Right lobe of liver (tissue), 6 donors: Measurements from ENCODE around the gene SNX30. TPM values are rescaled to one million over a fixed set of nuclear protein-coding genes. Genes with fewer than 3 reads are reported as not detected.

Experiments used
- ATAC-seq, 4 donors: fragments of 200-7000 bp; cut with Tn5 transposase; one replicate each; pipeline ENCODE4 v1.9.1; 2020; ENCODE audit warnings: mild to moderate bottlenecking in 4 of 4, moderate library complexity in 4 of 4
- DNase-seq, 3 donors: peaks; one replicate each; pipeline ENCODE4 v3.0.0-alpha.2; 2020
- H3K27ac ChIP-seq, 3 donors: fragments of 200-600 bp; one replicate each; pipeline ENCODE4 v1.8.0; 2022
- H3K27me3 ChIP-seq, 2 donors: fragments of 200-600 bp; one replicate each; pipeline ENCODE4 v1.8.0; 2022
- H3K36me3 ChIP-seq, 4 donors: fragments of 200-600 bp; sonication (generic) in 1 of 4; one replicate each; pipeline versions ENCODE4 v1.5.1 to v1.8.0; 2017 to 2022; ENCODE audit warnings: control low read depth in 1 of 4
- H3K4me1 ChIP-seq, 4 donors: fragments of 200-600 bp; sonication (generic) in 1 of 4; one replicate each; pipeline versions ENCODE4 v1.5.1 to v1.8.0; 2017 to 2022; ENCODE audit warnings: control low read depth in 1 of 4
- H3K4me3 ChIP-seq, 3 donors: fragments of 200-600 bp; one replicate each; pipeline ENCODE4 v1.8.0; 2022
- H3K9me3 ChIP-seq, 4 donors: fragments of 200-600 bp; sonication (generic) in 1 of 4; one replicate each; pipeline versions ENCODE4 v1.5.1 to v1.8.0; 2017 to 2022; ENCODE audit warnings: control low read depth in 1 of 4
- POLR2A ChIP-seq: fragments of 450-650 bp; IDR thresholded peaks from one replicate; pipeline ENCODE4 v1.6.1; 2017; ENCODE audit warnings: antibody characterized with exemption, mild to moderate bottlenecking
- WGBS: methylation state at CpG from one replicate; pipeline ENCODE4 v1.1.6; 2018; ENCODE audit warnings: low coverage, low lambda C conversion rate; ENCODE audit not compliant: insufficient coverage; ENCODE audit errors: missing lambda C conversion rate; 5-methylcytosine and 5-hydroxymethylcytosine counted together
- intact Hi-C, 2 donors: fragments of 100-400 bp; cut with DNase I; formaldehyde crosslinking; loops; one replicate each; pipeline versions ENCODE4 v1.11.2 to v1.14.1; 2022
- total RNA-seq, 6 experiments: library from RNA; depleted of rRNA in 2 of 6; stranded (reverse); fragments of >200 nt in 2 of 6; fragmentation: NEBNext Ultra II Directional in 3 of 6; extraction: Animal tissue kit (Norgen Biotek cat#: 25700) in 3 of 6; gene quantifications; one replicate each; pipeline versions ENCODE4 v1.1.0 to v1.2.4, GENCODE V29; 2016 to 2023
- TF ChIP-seq, protein P1 (sequence below), 4 donors: fragments of 200-600 bp in 3 of 4; fragments of 450-650 bp in 1 of 4; IDR thresholded peaks; one replicate each; pipeline versions ENCODE4 v1.5.1 to v1.8.0; 2016 to 2022; ENCODE audit warnings: antibody characterized with exemption in 4 of 4, mild to moderate bottlenecking in 2 of 4
- donor health status: DM: no; HTN: yes; CAD: no.
- donor health status: DM: no; HTN: no; CAD: no.
- donor health status: DM: no; HTN: no; CAD: no.
- donor health status: DM: no; HTN: yes; CAD: no.
- donor health status: DM: no; HTN: yes; CAD: no.

Gene SNX30
- total RNA-seq, 6 experiments from 2014 or later = 5.2 to 9.0 (median 7.5) TPM

DNA sequence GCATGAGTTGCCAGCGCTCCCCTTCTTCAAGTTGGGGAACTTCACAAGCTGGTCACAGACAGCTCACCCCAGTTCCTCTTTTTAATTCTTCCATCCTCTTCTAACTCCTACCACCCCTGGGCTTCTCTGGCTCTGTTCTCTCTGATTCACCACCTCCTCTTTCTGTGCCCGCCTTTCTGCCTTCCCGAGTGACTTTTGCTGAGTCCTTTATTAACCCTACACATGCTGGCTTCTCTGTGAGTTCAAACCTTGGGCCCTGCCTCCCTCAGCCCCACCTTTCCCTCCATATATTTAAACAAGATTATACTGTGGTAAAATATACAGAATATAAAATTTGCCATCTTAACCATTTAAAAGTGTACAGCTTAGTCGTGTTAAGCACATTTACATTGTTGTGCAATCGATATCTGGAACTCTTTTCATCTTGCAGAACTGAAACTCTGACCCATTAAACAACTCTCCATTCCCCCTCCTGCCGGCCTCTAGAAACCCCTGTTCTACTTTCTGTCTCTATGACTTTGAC is 108.1 kb downstream of the SNX30 start:
- Histone ChIP-seq H3K27me3 (no peaks in the 10 kb centered on the region), H3K4me3 (no peak overlapping the region), H3K27ac (no peak overlapping the region), H3K9me3 (no peaks in the 10 kb centered on the region), H3K36me3 (no peaks in the 10 kb centered on the region), H3K4me1 (peaks cover 0 to 11% (median 0%) of the 10 kb centered on the region in 4 donors)
- TF ChIP-seq POLR2A = no peak
- TF ChIP-seq, protein P1, sequence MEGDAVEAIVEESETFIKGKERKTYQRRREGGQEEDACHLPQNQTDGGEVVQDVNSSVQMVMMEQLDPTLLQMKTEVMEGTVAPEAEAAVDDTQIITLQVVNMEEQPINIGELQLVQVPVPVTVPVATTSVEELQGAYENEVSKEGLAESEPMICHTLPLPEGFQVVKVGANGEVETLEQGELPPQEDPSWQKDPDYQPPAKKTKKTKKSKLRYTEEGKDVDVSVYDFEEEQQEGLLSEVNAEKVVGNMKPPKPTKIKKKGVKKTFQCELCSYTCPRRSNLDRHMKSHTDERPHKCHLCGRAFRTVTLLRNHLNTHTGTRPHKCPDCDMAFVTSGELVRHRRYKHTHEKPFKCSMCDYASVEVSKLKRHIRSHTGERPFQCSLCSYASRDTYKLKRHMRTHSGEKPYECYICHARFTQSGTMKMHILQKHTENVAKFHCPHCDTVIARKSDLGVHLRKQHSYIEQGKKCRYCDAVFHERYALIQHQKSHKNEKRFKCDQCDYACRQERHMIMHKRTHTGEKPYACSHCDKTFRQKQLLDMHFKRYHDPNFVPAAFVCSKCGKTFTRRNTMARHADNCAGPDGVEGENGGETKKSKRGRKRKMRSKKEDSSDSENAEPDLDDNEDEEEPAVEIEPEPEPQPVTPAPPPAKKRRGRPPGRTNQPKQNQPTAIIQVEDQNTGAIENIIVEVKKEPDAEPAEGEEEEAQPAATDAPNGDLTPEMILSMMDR (IDR thresholded peaks at IDR 0.05) = no peak
- WGBS = 27% methylated on average over 6 of the region's 6 CpGs
- intact Hi-C loops = no loop called here
- ATAC-seq = peak in 3 of 4 donors; percentile 30 to 54 (median 44)
- no peak for DNase-seq

DNA sequence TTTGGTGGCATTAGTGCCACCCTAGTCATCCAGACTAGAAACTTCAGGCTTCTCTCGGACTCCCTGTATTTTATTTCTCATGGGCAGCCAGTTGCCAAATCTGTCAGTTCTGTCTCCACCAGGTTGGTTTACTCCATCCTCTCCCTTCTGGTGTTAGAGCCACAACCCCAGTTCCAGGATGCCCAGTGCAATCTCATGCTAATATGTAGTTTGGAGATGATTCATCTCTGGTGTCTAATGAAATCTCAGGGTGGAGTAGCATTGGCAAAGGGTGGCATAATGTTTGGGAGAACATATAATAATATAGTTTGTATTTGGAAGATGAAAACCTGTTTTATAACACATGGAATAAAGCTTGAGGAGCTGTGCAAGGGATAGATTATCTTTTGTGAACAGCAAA is 109.9 kb downstream of the SNX30 start:
- DNase-seq = no peak
- Histone ChIP-seq H3K27ac (no peak overlapping the region), H3K4me3 (no peak overlapping the region), H3K9me3 (no peaks in the 10 kb centered on the region), H3K36me3 (no peaks in the 10 kb centered on the region), H3K4me1 (peaks cover 0 to 11% (median 0%) of the 10 kb centered on the region in 4 donors), H3K27me3 (no peaks in the 10 kb centered on the region)
- 63% methylated on average over 1 of the region's 1 CpG for WGBS
- no peak for ATAC-seq
- intact Hi-C loops = no loop called here
- TF ChIP-seq, protein P1 (IDR thresholded peaks at IDR 0.05) = no peak
- no peak for TF ChIP-seq POLR2A

DNA sequence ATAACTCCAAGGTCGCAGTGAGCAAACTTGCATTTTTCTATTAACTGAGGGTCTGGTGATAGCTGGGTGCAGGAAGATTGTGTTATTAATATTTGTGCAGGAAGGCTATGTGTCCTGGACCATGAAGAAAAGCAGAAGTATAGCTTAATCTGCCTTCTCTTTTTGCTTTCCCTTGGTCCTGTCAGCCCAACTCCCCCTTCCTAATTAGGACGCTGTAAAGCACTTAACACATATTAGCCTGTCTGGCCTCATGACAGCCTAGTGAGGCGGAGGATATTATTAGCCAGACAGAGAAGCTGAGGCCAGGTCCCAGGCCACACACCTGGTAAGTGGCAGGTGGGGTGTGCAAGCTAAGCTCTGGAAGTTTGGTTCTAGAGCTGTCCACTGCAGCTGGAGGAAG is 110.6 kb downstream of the SNX30 start:
- TF ChIP-seq POLR2A = no peak
- TF ChIP-seq, protein P1 (IDR thresholded peaks at IDR 0.05) = no peak
- Histone ChIP-seq H3K9me3 (no peaks in the 10 kb centered on the region), H3K4me3 (no peak overlapping the region), H3K27me3 (no peaks in the 10 kb centered on the region), H3K27ac (no peak overlapping the region), H3K36me3 (no peaks in the 10 kb centered on the region), H3K4me1 (peaks cover 0 to 11% (median 0%) of the 10 kb centered on the region in 4 donors)
- intact Hi-C loops = no loop called here
- WGBS = 70% methylated on average over 1 of the region's 3 CpGs
- DNase-seq (no peak), ATAC-seq (peak in 1 of 4 donors; percentile 18)

DNA sequence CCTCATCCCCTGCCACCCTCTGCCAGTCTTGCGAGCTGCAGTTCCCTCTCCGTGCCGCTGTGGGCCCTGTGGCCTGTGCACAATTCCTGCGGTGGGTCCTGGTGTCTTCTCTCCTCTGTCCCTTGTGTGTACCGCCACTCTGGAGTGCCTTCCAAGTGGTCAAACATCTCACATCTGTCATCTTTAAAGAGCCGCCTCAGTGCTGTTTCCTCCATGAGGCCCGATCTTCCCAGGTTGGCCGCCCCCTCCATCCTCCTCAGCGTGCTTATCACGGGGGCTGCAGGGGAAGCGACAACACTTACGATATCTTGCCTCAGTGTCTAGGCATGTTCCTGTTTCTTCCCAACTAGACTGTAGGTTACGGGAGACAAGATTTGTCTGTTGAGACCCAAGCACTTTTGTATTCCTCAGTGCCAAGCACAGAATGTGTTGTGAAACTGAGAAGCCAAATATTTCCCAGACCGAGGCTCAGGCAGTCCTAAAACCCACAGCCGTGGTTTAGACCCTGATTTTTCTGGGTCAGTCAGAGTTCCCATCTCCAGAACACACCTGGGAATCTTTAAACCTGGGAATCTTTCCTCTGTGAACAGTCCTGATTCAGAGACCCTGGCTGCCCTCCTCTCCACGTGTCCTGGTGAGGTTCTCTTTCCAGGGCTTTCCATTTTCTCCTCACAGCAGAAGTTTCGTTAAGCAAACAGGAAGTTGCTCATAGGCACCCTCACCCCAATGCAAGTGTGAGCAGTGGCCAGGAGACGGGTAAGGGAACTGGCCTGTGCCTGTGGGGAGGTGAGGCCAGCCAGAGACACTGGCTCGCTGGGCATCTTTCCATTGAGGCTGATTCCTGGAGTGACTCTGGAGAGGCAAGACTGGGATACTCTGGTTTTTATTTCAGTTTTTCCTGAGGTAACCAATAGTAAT is 111.3 kb downstream of the SNX30 start:
- Histone ChIP-seq H3K4me3 (no peak overlapping the region), H3K36me3 (no peaks in the 10 kb centered on the region), H3K27ac (no peak overlapping the region), H3K27me3 (no peaks in the 10 kb centered on the region), H3K4me1 (peaks cover 0 to 11% (median 0%) of the 10 kb centered on the region in 4 donors), H3K9me3 (no peaks in the 10 kb centered on the region)
- 65% methylated on average over 17 of the region's 19 CpGs for WGBS
- TF ChIP-seq, protein P1 (IDR thresholded peaks at IDR 0.05) = no peak
- no peak for TF ChIP-seq POLR2A
- peak; percentile 58 to 66 (median 64) for ATAC-seq
- intact Hi-C loops = no loop called here
- DNase-seq = peak; percentile 37 to 64 (median 51)
